ENCODE results near the gene VENTX. TPM values are rescaled to one million over a fixed set of nuclear protein-coding genes. Genes with fewer than 3 reads are reported as not detected.

The VENTX gene
- polyA plus RNA-seq, 3 donors from 2014 or later, result 0.24 TPM; not detected in 2

DNA sequence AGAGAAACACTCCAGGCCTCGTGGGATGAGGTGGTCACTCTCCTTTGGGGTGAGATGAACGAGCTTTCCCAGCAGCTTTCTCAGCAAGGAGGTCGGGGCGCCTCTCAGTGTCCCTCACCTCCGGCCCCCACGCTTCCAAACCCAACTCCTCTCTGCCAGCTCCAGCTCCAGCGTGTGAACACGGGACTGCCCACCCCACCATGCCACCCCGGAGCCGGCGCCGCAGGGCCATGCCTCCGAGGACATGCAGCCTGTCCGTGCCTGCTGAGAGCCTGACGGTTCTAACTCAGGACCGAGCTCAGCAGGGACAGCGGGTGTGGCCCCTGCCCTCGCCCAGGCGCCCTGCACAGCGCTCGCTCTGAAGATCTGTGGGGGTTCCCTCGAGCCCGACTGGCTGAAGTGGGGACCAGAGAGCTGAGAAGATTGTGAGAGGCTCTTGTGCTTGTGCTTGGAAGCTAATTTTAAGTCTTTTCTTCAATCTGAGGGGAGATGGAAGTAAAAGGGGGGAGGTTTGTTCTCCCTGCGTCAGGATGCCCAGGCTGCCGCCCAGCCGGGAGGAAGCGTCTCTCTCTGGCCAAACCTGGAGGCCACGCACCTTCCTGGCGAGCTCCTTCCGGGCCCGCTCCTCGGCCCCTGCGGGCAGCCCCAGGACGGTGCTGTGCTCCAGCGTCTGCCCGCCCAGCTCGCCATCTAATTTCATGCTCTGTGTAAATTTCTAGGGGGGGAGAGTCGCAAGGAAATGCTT is 44.1 kb downstream of the VENTX start:
- peak overlapping the region in 5 of 6 donors; percentile 30 to 81 (median 66) for H3K27ac Mint-ChIP-seq

DNA sequence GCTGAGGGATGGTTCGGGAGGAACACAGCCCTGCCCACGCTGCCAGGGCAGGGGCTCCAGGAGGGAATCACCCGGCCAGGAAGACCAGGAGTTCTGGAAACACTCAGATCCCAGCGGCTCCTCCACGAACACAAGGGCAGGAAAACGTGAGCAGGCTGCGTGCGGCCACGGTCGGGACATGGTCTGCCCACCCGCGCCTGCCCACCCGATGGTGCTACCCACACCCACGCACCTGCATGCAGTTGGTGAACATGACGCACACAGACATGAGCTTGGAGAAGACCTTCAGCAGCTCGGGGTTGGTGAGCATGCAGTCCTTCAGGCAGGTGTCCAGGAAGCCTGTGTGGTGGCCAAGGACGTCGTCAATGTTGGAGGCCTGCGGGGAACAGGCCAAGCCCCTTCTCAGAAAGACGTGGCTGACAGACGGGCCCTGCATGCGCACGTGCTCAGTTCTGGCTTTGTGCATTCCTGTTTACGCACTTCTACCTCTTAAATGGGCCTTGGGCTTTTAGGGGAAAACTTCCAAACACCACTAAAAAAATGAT is 45.3 kb downstream of the VENTX start:
- DNase-seq, result no peak
- peaks cover 21 to 44% (median 24%) of the 10 kb centered on the region in 3 donors for H3K36me3 Mint-ChIP-seq
- peaks cover 9 to 17% (median 11%) of the 10 kb centered on the region in 3 donors for H3K27me3 Mint-ChIP-seq (ENCODE audit: low read depth in 3 of 3)
- H3K4me3 Mint-ChIP-seq, result no peak overlapping the region
- peak overlapping the region in 1 of 6 donors; percentile 40 for H3K27ac Mint-ChIP-seq
- peaks cover 24 to 30% of the 10 kb centered on the region in 2 donors for H3K4me1 Mint-ChIP-seq
- no peaks in the 10 kb centered on the region for H3K9me3 Mint-ChIP-seq

More for the DNA sequence above, 44.1 kb downstream of the VENTX start:
- Mint-ChIP-seq H3K9me3 (no peaks in the 10 kb centered on the region), H3K27me3 (ENCODE audit: low read depth in 3 of 3) (peaks cover 9 to 23% (median 14%) of the 10 kb centered on the region in 3 donors), H3K36me3 (peaks cover 18 to 37% (median 22%) of the 10 kb centered on the region in 3 donors), H3K4me3 (no peak overlapping the region), H3K4me1 (peaks cover 29 to 34% of the 10 kb centered on the region in 2 donors)
- DNase-seq, result no peak

DNA sequence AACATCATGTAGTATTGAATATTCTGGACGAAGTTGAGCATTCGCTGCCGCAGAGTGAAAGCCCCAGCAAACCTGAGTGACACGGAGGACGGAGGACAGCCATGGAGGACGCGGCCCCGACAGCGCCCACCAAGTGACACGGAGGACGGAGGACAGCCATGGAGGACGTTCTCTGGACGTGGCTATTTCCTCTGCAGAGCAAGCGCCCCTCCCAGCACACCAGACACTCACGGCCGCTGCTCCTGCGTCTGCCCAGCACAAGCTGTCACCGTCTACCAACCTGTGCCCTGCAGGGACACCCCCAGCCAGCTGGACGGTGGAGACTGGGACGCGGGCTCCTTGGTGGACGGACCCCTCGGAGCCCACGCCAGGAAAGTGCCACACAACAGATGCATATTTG is 46.3 kb downstream of the VENTX start:
- Mint-ChIP-seq H3K27ac (no peak overlapping the region), H3K36me3 (peaks cover 24 to 48% (median 27%) of the 10 kb centered on the region in 3 donors), H3K9me3 (no peaks in the 10 kb centered on the region), H3K4me3 (no peak overlapping the region), H3K27me3 (ENCODE audit: low read depth in 3 of 3) (peaks cover 2 to 7% (median 2%) of the 10 kb centered on the region in 3 donors), H3K4me1 (peaks cover 14 to 20% of the 10 kb centered on the region in 2 donors)
- DNase-seq, result no peak

DNA sequence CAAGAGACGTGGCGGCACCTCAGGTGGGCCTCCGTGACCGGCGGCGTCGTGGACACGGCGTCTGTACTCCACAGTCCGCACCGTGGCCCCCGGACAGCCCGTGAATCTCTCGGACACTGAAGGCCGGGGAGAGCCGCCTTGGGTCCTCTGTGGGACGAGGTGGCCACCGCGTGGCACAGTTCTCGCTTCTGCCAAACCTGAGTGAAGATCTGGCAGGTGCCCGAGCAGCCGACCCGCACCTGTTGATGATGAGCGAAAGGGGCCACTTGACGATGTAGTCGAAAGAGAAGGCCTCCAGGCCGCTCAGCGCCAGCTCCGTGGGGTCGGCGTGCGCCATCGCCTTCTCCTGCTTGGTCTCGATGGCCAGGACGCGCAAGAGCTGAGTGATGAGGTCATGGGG is 47.6 kb downstream of the VENTX start:
- Mint-ChIP-seq H3K4me3 (no peak overlapping the region), H3K27me3 (ENCODE audit: low read depth in 3 of 3) (peaks cover 0 to 4% (median 0%) of the 10 kb centered on the region in 3 donors), H3K27ac (no peak overlapping the region), H3K9me3 (no peaks in the 10 kb centered on the region), H3K4me1 (peaks cover 1 to 7% of the 10 kb centered on the region in 2 donors), H3K36me3 (peaks cover 26 to 50% (median 28%) of the 10 kb centered on the region in 3 donors)
- DNase-seq, result no peak

DNA sequence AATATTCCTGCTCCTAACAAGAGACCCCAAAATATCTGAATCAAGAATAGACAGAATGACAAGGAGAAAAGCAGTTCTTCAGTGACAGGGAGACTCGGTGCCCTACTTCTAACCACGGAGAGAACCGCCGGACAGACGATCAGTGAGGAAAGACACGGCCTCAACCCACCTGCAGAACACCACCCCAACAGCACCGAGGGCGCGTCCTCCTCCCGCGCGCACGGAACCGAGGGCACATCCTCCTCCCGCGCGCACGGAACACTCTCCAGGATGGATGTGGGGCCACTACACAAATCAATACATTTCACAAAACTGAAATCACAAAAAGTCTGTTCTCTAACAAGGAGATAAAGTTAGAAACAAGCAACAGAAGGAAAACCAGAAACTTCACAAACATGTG is 48.7 kb downstream of the VENTX start:
- Mint-ChIP-seq H3K9me3 (no peaks in the 10 kb centered on the region), H3K4me3 (no peak overlapping the region), H3K27ac (peak overlapping the region in 3 of 6 donors; percentile 27 to 63 (median 55)), H3K36me3 (peaks cover 32 to 53% (median 32%) of the 10 kb centered on the region in 3 donors), H3K4me1 (peaks cover 0 to 5% of the 10 kb centered on the region in 2 donors), H3K27me3 (ENCODE audit: low read depth in 3 of 3) (peaks cover 0 to 4% (median 0%) of the 10 kb centered on the region in 3 donors)
- no peak for DNase-seq

DNA sequence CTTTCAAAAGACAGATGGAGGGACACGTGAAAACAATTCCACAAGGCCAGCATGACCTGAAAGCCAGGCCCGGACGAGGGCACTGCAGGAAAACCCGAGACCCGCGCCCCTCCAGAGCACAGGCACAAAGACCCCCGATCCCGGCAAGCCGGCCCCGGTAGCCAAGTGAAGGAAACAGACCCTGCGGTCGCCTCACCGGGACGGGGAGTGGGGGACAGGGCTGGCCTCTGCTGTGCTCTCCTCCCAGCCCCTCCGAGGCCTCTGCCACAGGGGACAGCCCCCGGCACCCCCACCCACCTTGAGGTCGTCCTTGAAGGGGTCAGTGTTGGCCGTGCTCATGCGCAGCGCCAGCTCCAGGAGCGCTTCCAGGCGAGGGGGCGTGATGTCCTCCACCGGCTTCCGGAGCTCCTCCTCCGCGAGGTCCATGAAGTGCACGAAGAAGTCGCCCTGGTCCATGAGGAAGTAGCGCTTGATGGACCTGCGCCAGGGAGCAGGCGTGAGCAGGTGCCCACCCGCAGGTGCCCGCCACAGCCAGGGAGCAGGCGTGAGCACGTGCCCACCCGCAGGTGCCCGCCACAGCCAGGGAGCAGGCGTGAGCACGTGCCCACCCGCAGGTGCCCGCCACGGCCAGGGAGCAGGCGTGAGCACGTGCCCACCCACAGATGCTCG is 50.3 kb downstream of the VENTX start:
- H3K4me3 Mint-ChIP-seq, result no peak overlapping the region
- H3K36me3 Mint-ChIP-seq, result peaks cover 32 to 43% (median 32%) of the 10 kb centered on the region in 3 donors
- H3K27ac Mint-ChIP-seq, result no peak overlapping the region
- no peak for DNase-seq
- H3K4me1 Mint-ChIP-seq, result peaks cover 0 to 5% of the 10 kb centered on the region in 2 donors
- peaks cover 0 to 4% (median 0%) of the 10 kb centered on the region in 3 donors for H3K27me3 Mint-ChIP-seq (ENCODE audit: low read depth in 3 of 3)
- H3K9me3 Mint-ChIP-seq, result no peaks in the 10 kb centered on the region

DNA sequence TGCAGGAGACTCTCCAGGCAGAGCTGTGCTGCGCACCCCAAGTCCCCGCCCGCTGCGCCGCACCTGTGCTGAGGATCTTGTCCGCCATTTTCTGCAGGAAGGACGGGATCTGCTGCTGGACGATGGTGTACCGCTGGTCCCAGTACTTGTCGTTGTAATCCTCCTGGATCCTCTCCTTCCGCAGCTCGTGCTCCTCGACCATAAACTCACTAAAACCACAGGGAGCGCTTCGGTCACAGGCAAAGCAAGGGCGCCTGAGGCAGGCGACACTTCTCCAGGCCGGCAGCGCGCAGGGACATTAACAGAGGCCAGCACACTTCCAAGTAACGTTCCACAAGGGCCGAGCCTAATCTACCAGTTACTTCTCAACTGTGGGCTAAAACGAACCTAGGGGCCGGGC is 52.1 kb downstream of the VENTX start:
- peaks cover 0 to 5% of the 10 kb centered on the region in 2 donors for H3K4me1 Mint-ChIP-seq
- H3K36me3 Mint-ChIP-seq, result peaks cover 25 to 33% (median 28%) of the 10 kb centered on the region in 3 donors
- no peaks in the 10 kb centered on the region for H3K9me3 Mint-ChIP-seq
- H3K27ac Mint-ChIP-seq, result no peak overlapping the region
- H3K27me3 Mint-ChIP-seq (ENCODE audit: low read depth in 3 of 3), result peaks cover 0 to 4% (median 0%) of the 10 kb centered on the region in 3 donors
- no peak overlapping the region for H3K4me3 Mint-ChIP-seq
- DNase-seq, result no peak

Other genes with a start within 250 kb of the VENTX start
- gene ADGRA1, start 149.9 kb upstream of the VENTX start, polyA plus RNA-seq, result not detected
- gene KNDC1, start 77.6 kb upstream of the VENTX start, polyA plus RNA-seq, result not detected
- not detected for gene UTF1, start 7.6 kb upstream of the VENTX start, polyA plus RNA-seq
- gene ADAM8, start 39.0 kb downstream of the VENTX start, polyA plus RNA-seq, result 100 to 1,000 TPM; 143 to 294 (median 153) TPM
- gene TUBGCP2, start 71.0 kb downstream of the VENTX start, polyA plus RNA-seq, result 10 to 100 TPM; 11.0 to 44.3 (median 27.5) TPM
- 10 to 100 TPM; 73.2 to 90.2 (median 88.0) TPM for gene ZNF511, start 71.1 kb downstream of the VENTX start, polyA plus RNA-seq
- not detected for gene CALY, start 99.0 kb downstream of the VENTX start, polyA plus RNA-seq
- not detected for gene PRAP1, start 109.5 kb downstream of the VENTX start, polyA plus RNA-seq
- gene FUOM, start 120.2 kb downstream of the VENTX start, polyA plus RNA-seq, result 10 to 100 TPM; 12.3 to 28.7 (median 17.5) TPM
- gene ECHS1, start 135.5 kb downstream of the VENTX start, polyA plus RNA-seq, result 100 to 1,000 TPM in 2 of 3 donors, 10 to 100 TPM in 1; 91.2 to 134 (median 118) TPM
- gene PAOX, start 141.4 kb downstream of the VENTX start, polyA plus RNA-seq, result 10 to 100 TPM; 10.5 to 13.0 (median 11.0) TPM
- 10 to 100 TPM; 45.5 to 60.3 (median 58.3) TPM for gene MTG1, start 156.3 kb downstream of the VENTX start, polyA plus RNA-seq
- under 1 TPM in 2 of 3 donors, not detected in 1; 0.30 to 0.37 TPM for gene SPRN, start 186.8 kb downstream of the VENTX start, polyA plus RNA-seq
- gene SCART1, start 216.1 kb downstream of the VENTX start, polyA plus RNA-seq, result under 1 TPM in 2 of 3 donors, not detected in 1; 0.20 to 0.74 TPM